ENCODE data around the gene KIRREL3.

DNA sequence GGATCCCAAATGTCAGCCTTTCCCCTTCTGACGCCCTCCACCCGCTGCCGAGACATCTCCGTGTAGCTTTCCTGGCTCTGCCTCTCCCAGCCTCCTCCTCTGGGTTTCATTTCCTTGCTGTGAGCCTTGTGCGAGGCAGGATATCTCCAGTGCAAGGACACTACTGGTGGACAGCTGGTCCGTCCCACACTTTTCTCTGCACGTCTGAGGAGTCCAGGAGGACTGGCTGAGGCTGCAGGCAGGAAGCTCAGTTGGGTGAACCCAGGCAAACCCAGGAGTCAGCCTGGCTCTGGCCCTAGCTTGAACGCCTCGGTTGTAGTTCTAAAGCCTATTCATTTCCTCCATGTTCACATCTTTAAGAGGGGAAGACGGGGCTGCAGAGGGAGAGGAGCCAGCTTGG lies 499.6 kb downstream of the KIRREL3 start:
- no peak for TF ChIP-seq CTCF (conservative IDR thresholded peaks at IDR 0.05; ENCODE audit: low read depth, low read length)
- no peak for TF ChIP-seq EZH2 (IDR thresholded peaks at IDR 0.05; ENCODE audit: low read length, unreplicated experiment)

All from PC-3 (cell line).